Hepatocyte (in vitro differentiated cells): ENCODE results near the gene SLC5A12. TPM values are rescaled to one million over a fixed set of nuclear protein-coding genes. Genes with fewer than 3 reads are reported as not detected.

ENCODE experiments used
- DNase-seq: peaks from one replicate; pipeline ENCODE4 v3.0.0-alpha.2; 2016; ENCODE audit warnings: low spot score
- H2AFZ ChIP-seq: fragments of 200-600 bp; sonication (generic); 2 replicates; pipeline ENCODE4 v1.6.0; 2016; ENCODE audit warnings: antibody characterized with exemption, mild to moderate bottlenecking
- H3K27ac ChIP-seq: fragments of 200-600 bp; sonication (generic); 2 replicates; pipeline ENCODE4 v1.5.1; 2016; ENCODE audit warnings: mild to moderate bottlenecking
- H3K27me3 ChIP-seq: fragments of 200-600 bp; sonication (generic); 2 replicates; pipeline ENCODE4 v1.6.1; 2016
- H3K36me3 ChIP-seq: fragments of 200-600 bp; sonication (generic); replicated peaks from 2 replicates; pipeline ENCODE4 v1.5.1; 2016; ENCODE audit warnings: low read depth; ENCODE audit not compliant: insufficient read depth
- H3K4me1 ChIP-seq: fragments of 200-600 bp; sonication (generic); 2 replicates; pipeline ENCODE4 v1.5.1; 2016; ENCODE audit warnings: mild to moderate bottlenecking, moderate library complexity; ENCODE audit not compliant: insufficient read depth
- H3K4me2 ChIP-seq: fragments of 200-600 bp; sonication (generic); 2 replicates; pipeline ENCODE4 v1.6.0; 2016
- H3K4me3 ChIP-seq: fragments of 200-600 bp; sonication (generic); 2 replicates; pipeline ENCODE4 v1.5.1; 2016; ENCODE audit warnings: mild to moderate bottlenecking
- H3K79me2 ChIP-seq: fragments of 200-600 bp; sonication (generic); 2 replicates; pipeline ENCODE4 v1.6.0; 2017; ENCODE audit warnings: mild to moderate bottlenecking
- H3K9me2 ChIP-seq: fragments of 200-600 bp; sonication (generic); replicated peaks from 2 replicates; pipeline ENCODE4 v1.6.0; 2017; ENCODE audit warnings: mild to moderate bottlenecking; ENCODE audit not compliant: insufficient read depth
- H3K9me3 ChIP-seq: fragments of 200-600 bp; sonication (generic); 2 replicates; pipeline ENCODE4 v1.5.1; 2016; ENCODE audit warnings: low read depth, mild to moderate bottlenecking
- H4K20me1 ChIP-seq: fragments of 200-600 bp; sonication (generic); 2 replicates; pipeline ENCODE4 v1.6.0; 2016; ENCODE audit warnings: mild to moderate bottlenecking; ENCODE audit not compliant: insufficient read depth, poor library complexity, severe bottlenecking
- CTCF ChIP-seq: fragments of 200-600 bp; sonication (generic); IDR thresholded peaks from 2 replicates; pipeline ENCODE4 v1.5.1; 2016; ENCODE audit warnings: antibody characterized with exemption, mild to moderate bottlenecking; ENCODE audit not compliant: poor library complexity
- EZH2 ChIP-seq: fragments of 200-600 bp; sonication (generic); IDR thresholded peaks from 2 replicates; pipeline ENCODE4 v1.6.1; 2016; ENCODE audit warnings: antibody characterized with exemption, mild to moderate bottlenecking, borderline replicate concordance
- EZH2phosphoT487 ChIP-seq: fragments of 200-600 bp; sonication (generic); IDR thresholded peaks from one replicate; pipeline ENCODE4 v1.6.1; 2018; ENCODE audit warnings: antibody characterized with exemption, mild to moderate bottlenecking, low read depth, moderate library complexity; ENCODE audit not compliant: unreplicated experiment, severe bottlenecking
- WGBS: methylation state at CpG from one replicate; pipeline ENCODE4 v1.1.6; 2016; ENCODE audit warnings: low lambda C conversion rate; ENCODE audit errors: missing lambda C conversion rate; 5-methylcytosine and 5-hydroxymethylcytosine counted together
- polyA plus RNA-seq: library from polyadenylated mRNA; unstranded; fragments of >200 nt; fragmentation: Nextera tagmentation; extraction: Ambion mirVana; gene quantifications from 2 replicates; pipeline ENCODE4 v1.2.1, GENCODE V29; 2016
- total RNA-seq: library from RNA; depleted of rRNA; stranded (reverse); fragments of >200 nt; gene quantifications from 2 replicates; pipeline ENCODE4 v1.2.3, GENCODE V29; 2014

SLC5A12 gene
- total and polyA plus RNA-seq, 2 experiments from 2014 or later, result 37.8 to 41.9 TPM

- Histone ChIP-seq H3K27me3 (no peaks in the 10 kb centered on the region), H2AFZ (no peak overlapping the region), H3K4me3 (no peak overlapping the region), H3K79me2 (no peaks in the 10 kb centered on the region), H4K20me1 (no peaks in the 10 kb centered on the region), H3K36me3 (no peaks in the 10 kb centered on the region), H3K4me2 (no peak overlapping the region), H3K9me3 (no peaks in the 10 kb centered on the region), H3K4me1 (no peaks in the 10 kb centered on the region), H3K9me2 (no peaks in the 10 kb centered on the region), H3K27ac (peak overlapping the region; percentile 18)
- no peak for TF ChIP-seq EZH2phosphoT487
- TF ChIP-seq EZH2, result no peak
- no peak for TF ChIP-seq CTCF
- WGBS, result 93% methylated on average over 1 of the region's 1 CpG
- DNase-seq, result no peak
Measured at GRCh38 chr11:26620282-26621045, 101.4 kb downstream of the SLC5A12 start.

GRCh38 chr11:26618441-26618840 is 103.4 kb downstream of the SLC5A12 start:
- H3K9me3 ChIP-seq, result no peaks in the 10 kb centered on the region
- WGBS, result 50% methylated on average over 1 of the region's 1 CpG
- H3K9me2 ChIP-seq, result no peaks in the 10 kb centered on the region
- H3K27ac ChIP-seq, result no peak overlapping the region
- no peak overlapping the region for H3K4me3 ChIP-seq
- H3K79me2 ChIP-seq, result no peaks in the 10 kb centered on the region
- DNase-seq, result no peak
- TF ChIP-seq EZH2phosphoT487 (no peak), CTCF (no peak), EZH2 (no peak)
- no peaks in the 10 kb centered on the region for H3K4me1 ChIP-seq
- H3K27me3 ChIP-seq, result no peaks in the 10 kb centered on the region
- H3K4me2 ChIP-seq, result no peak overlapping the region
- no peaks in the 10 kb centered on the region for H4K20me1 ChIP-seq
- no peak overlapping the region for H2AFZ ChIP-seq
- H3K36me3 ChIP-seq, result no peaks in the 10 kb centered on the region

Other genes with a start within 250 kb of the SLC5A12 start
- gene MUC15, start 149.8 kb downstream of the SLC5A12 start, total RNA-seq, result 0.32 and 0.73 TPM in 2 replicates
- gene MUC15, start 149.8 kb downstream of the SLC5A12 start, polyA plus RNA-seq, result not detected in 2 replicates